Activated CD4-positive, alpha-beta T cell treated with anti-CD3 and anti-CD28 coated beads for 24 hours (primary cell): ENCODE results near the gene JAKMIP2.
A peak's percentile ranks its signal among the peaks of the same experiment; 100 is the strongest.
"Not testable (repeated sequence)": the region's sequence is repeated elsewhere in the genome, so short reads cannot be mapped to it uniquely, and the experiment has no call there.

Experiments
- DNase-seq, 2 donors: peaks; one replicate each; pipeline ENCODE4 v3.0.0-alpha.2; 2020; ENCODE audit warnings: low read depth in 2 of 2

JAKMIP2 gene

GRCh38 chr5:147648597-147648996 is 133.9 kb downstream of the JAKMIP2 start:
- DNase-seq = no peak

GRCh38 chr5:147645197-147645596 is 137.3 kb downstream of the JAKMIP2 start:
- no peak for DNase-seq

GRCh38 chr5:147644460-147644859 is 138.1 kb downstream of the JAKMIP2 start:
- no peak for DNase-seq

- DNase-seq = no peak
These were observed 139.4 kb downstream of the JAKMIP2 start for GRCh38 chr5:147643142-147643541.

GRCh38 chr5:147642666-147643065 is 139.9 kb downstream of the JAKMIP2 start:
- DNase-seq = no peak

GRCh38 chr5:147639321-147639720 is 143.2 kb downstream of the JAKMIP2 start:
- DNase-seq = no peak

GRCh38 chr5:147636729-147636984 is 145.9 kb downstream of the JAKMIP2 start:
- no peak for DNase-seq

GRCh38 chr5:147635882-147636728 is 146.4 kb downstream of the JAKMIP2 start:
- no peak for DNase-seq

GRCh38 chr5:147635439-147635838 is 147.1 kb downstream of the JAKMIP2 start:
- not testable (repeated sequence) for DNase-seq

- no peak for DNase-seq
These were observed 149.4 kb downstream of the JAKMIP2 start for GRCh38 chr5:147633173-147633572.

- no peak for DNase-seq
These were observed 151.0 kb downstream of the JAKMIP2 start for GRCh38 chr5:147631428-147632003.

- no peak for DNase-seq
These were observed 153.3 kb downstream of the JAKMIP2 start for GRCh38 chr5:147629196-147629595.

- DNase-seq = peak; percentile 17 to 22
These were observed 154.3 kb downstream of the JAKMIP2 start for GRCh38 chr5:147628058-147628895.

- DNase-seq = no peak
These were observed 156.1 kb downstream of the JAKMIP2 start for GRCh38 chr5:147626464-147626863.

GRCh38 chr5:147621016-147621415 is 161.5 kb downstream of the JAKMIP2 start:
- DNase-seq = no peak

GRCh38 chr5:147619281-147619878 is 163.1 kb downstream of the JAKMIP2 start:
- DNase-seq = no peak

GRCh38 chr5:147617711-147618350 is 164.7 kb downstream of the JAKMIP2 start:
- DNase-seq = no peak

- DNase-seq = no peak
These were observed 165.3 kb downstream of the JAKMIP2 start for GRCh38 chr5:147617191-147617606.

- no peak for DNase-seq
These were observed 166.1 kb downstream of the JAKMIP2 start for GRCh38 chr5:147616421-147616820.

- DNase-seq = no peak
These were observed 169.2 kb downstream of the JAKMIP2 start for GRCh38 chr5:147613359-147613758.

GRCh38 chr5:147611483-147611882 is 171.0 kb downstream of the JAKMIP2 start:
- no peak for DNase-seq

GRCh38 chr5:147610798-147611197 is 171.7 kb downstream of the JAKMIP2 start:
- DNase-seq = no peak
